ENCODE measurements around the gene LIFR. TPM values are rescaled to one million over a fixed set of nuclear protein-coding genes. Genes with fewer than 3 reads are reported as not detected.
"Not testable (repeated sequence)": the region's sequence is repeated elsewhere in the genome, so short reads cannot be mapped to it uniquely, and the experiment has no call there.

The LIFR gene
- total and polyA plus RNA-seq, 3 donors from 2014 or later: 19.7 to 63.9 (median 49.9) TPM

DNA sequence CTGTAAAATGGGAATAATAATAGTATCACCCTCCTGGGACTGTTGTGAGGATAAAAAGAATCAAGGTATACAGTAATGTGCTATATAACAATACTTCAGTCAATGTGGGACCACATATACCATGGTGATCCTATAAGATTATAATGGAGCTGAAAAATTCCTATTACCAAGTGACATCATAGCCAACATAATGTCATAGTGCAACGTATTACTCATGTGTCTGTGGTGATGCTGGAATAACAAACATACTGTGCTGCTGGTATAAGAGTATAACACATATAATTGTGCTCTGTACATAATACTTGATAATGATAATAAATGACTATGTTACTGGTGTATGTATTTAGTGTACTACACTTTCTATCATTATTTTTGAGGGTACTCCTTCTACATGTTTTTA, 38.1 kb downstream of the LIFR start:
- Histone ChIP-seq H3K36me3 (ENCODE audit: low read depth, missing control alignments) (no peaks in the 10 kb centered on the region), H3K4me1 (no peaks in the 10 kb centered on the region), H3K27ac (no peak overlapping the region), H3K4me3 (no peak overlapping the region), H3K9me3 (no peaks in the 10 kb centered on the region), H3K27me3 (no peaks in the 10 kb centered on the region)
- DNase-seq: no peak
- intact Hi-C loops (cut with DNase I; ENCODE audit: low total_unique reads): no loop called here
- TF ChIP-seq POLR2A (IDR thresholded peaks at IDR 0.05) (no peak), CTCF (IDR thresholded peaks at IDR 0.05) (no peak)
- 89 to 98% methylated on average over 1 of the region's 1 CpG for WGBS, 2 donors

DNA sequence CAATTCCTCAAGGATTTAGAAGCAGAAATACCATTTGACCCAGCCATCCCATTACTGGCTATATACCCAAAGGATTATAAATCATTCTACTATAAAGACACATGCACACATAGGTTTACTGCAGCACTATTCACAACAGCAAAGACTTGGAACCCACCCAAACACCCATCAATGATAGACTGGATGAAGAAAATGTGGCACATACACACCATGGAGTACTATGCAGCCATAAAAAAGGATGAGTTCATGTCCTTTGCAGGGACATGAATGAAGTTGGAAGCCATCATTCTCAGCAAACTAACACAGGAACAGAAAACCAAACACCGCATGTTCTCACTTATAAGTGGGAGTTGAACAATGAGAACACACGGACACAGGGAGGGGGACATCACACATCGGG, 39.8 kb downstream of the LIFR start:
- H3K27me3 ChIP-seq; H3K27ac ChIP-seq; H3K9me3 ChIP-seq; intact Hi-C loops (cut with DNase I; ENCODE audit: low total_unique reads); H3K4me1 ChIP-seq; H3K4me3 ChIP-seq; DNase-seq; H3K36me3 ChIP-seq (ENCODE audit: low read depth, missing control alignments): not testable (repeated sequence)
- 93 to 95% methylated on average over 3 of the region's 3 CpGs for WGBS, 2 donors

DNA sequence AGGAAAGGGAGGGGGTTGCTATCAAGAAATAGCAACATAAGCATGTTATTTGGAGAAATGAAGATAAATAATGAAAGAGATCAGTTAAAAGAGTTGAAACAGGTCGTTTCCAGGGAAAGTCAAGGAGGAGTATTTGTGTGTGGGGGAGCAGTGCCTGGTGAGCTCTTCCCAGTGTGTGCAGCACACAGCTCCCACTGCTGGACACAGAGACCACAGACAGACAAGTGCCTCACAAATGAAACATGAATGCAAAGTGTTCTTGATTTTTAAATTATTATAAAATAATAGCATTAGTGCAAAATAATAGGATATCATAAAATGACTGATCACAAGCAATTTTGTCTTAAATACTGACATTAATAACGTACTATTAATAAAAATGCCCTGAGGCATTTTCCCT, 40.8 kb downstream of the LIFR start:
- no peaks in the 10 kb centered on the region for H3K4me1 ChIP-seq
- no peak for TF ChIP-seq POLR2A (IDR thresholded peaks at IDR 0.05)
- TF ChIP-seq CTCF (IDR thresholded peaks at IDR 0.05): peak in 1 of 3 experiments; percentile 48
- 55 to 57% methylated on average over 2 of the region's 2 CpGs for WGBS, 2 donors
- DNase-seq: peak; percentile 67
- no peaks in the 10 kb centered on the region for H3K27me3 ChIP-seq
- H3K36me3 ChIP-seq (ENCODE audit: low read depth, missing control alignments): no peaks in the 10 kb centered on the region
- H3K9me3 ChIP-seq: no peaks in the 10 kb centered on the region
- no peak overlapping the region for H3K27ac ChIP-seq
- H3K4me3 ChIP-seq: no peak overlapping the region
- intact Hi-C loops (cut with DNase I; ENCODE audit: low total_unique reads): no loop called here

GRCh38 chr5:38515092-38515491, 41.4 kb downstream of the LIFR start:
- H3K27me3 ChIP-seq: no peaks in the 10 kb centered on the region
- H3K27ac ChIP-seq: no peak overlapping the region
- no peaks in the 10 kb centered on the region for H3K36me3 ChIP-seq (ENCODE audit: low read depth, missing control alignments)
- no peak for DNase-seq
- intact Hi-C loops (cut with DNase I; ENCODE audit: low total_unique reads): no loop called here
- H3K4me3 ChIP-seq: no peak overlapping the region
- TF ChIP-seq POLR2A (IDR thresholded peaks at IDR 0.05) (no peak), CTCF (IDR thresholded peaks at IDR 0.05) (no peak)
- 86 to 91% methylated on average over 3 of the region's 3 CpGs for WGBS, 2 donors
- H3K9me3 ChIP-seq: no peaks in the 10 kb centered on the region
- no peaks in the 10 kb centered on the region for H3K4me1 ChIP-seq

DNA sequence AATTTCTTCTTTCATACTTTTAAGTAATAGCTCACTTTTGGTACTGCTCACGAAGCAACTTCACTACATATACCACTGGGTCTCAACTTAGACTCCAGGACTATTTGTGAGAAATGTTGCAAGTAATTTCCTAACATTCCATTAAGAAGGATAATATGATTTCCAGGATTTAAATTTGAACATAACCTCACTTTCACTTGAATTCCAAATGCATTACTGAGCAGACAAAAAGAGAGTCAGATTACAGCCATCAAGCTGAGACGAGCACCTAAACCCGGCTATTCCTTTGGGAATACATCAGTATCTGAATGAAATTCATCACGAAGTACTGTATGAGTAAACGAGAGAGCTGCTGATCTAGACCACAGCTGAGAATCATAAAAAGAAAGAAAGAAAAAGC, 47.3 kb downstream of the LIFR start:
- Histone ChIP-seq H3K27ac (no peak overlapping the region), H3K4me3 (no peak overlapping the region), H3K9me3 (no peaks in the 10 kb centered on the region), H3K4me1 (no peaks in the 10 kb centered on the region), H3K27me3 (no peaks in the 10 kb centered on the region), H3K36me3 (ENCODE audit: low read depth, missing control alignments) (no peaks in the 10 kb centered on the region)
- intact Hi-C loops (cut with DNase I; ENCODE audit: low total_unique reads): no loop called here
- TF ChIP-seq POLR2A (IDR thresholded peaks at IDR 0.05): no peak
- no peak for TF ChIP-seq CTCF (IDR thresholded peaks at IDR 0.05)
- no peak for DNase-seq
- 71 to 77% methylated on average over 5 of the region's 5 CpGs for WGBS, 2 donors
